ENCODE measurements around the gene RAB26.
"Not testable (repeated sequence)": the region's sequence is repeated elsewhere in the genome, so short reads cannot be mapped to it uniquely, and the experiment has no call there.

The RAB26 gene, protein sequence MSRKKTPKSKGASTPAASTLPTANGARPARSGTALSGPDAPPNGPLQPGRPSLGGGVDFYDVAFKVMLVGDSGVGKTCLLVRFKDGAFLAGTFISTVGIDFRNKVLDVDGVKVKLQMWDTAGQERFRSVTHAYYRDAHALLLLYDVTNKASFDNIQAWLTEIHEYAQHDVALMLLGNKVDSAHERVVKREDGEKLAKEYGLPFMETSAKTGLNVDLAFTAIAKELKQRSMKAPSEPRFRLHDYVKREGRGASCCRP

DNA sequence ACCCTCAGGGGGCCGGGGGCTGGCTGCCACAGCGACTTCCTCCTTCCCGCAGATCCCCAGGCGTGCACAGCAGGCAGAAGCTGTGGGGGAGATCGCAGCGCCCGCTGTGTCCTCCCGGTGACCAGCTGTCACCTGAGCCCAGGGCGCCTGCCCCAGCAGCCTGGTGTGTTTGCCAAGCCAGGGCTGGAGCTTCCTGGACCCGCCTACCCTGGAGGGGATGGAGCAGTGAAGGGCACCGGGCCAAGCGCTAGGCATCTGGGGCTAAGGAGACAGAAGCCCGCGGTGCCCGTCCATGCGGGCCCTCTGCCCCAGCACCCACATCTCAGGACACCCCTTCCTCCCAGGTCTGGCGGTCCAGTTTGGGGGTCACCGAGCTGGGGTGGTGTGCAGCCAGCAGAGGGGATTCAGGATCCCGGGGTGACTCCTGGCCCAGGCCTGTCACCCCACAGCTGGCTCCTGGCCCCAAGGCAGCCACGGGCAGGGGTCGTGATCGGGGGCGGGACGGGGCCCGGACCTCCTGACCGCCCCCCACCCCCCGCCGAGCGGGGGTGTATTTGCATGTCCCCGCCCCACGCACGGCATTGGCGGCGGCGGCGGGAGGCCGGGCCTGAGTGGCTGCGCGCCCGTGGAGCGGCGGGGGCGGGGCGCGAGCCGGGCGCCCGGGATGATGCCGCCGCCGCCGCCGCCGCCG, at the start of gene RAB26:
RAB26 (plus strand) TSS at position 645 of the 691 bp plus-strand sequence. CDS start 159 bp downstream, outside the sequence.
- DNase-seq (ENCODE audit: low spot score), result peak; percentile 70

DNA sequence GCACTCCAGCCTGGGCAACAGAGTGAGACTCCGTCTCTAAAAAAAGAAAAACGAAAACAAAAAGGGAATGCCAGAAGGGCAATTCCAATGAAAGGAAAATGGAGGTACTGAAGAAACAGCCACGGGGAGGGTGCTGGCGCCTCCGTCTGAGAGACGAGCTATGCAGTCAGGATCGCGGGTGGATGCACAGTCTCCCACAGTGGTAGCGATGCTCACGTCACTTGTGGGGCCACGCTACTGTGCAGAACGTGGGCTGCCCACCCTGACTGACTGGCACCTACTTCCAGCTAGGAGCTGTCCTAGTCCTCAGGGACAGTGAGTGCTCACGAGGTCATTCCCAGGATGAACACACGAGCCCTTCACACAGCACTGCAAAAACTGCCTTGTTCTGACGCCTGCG, 46.8 kb upstream of the RAB26 start:
- not testable (repeated sequence) for DNase-seq (ENCODE audit: low spot score)

DNA sequence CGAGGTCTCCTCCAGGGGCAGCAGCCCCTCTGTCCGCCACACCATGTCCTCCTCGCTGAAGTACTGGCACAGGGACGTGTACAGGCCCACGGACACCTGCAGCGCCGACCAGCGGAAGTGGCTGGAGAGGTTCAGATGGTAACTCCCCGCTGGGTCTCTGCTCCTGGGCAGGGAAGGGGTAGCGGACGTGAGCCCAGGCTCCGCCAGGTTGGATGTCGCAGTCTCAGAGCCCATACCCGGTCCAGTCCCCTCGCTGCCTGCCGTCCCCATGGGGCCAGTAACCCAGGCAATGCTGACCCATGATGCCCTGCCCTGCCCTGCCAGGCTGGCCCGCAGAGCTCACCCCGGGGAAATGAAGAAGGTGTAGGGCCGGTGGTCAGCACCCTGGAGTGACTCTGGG, 46.0 kb upstream of the RAB26 start:
- DNase-seq (ENCODE audit: low spot score), result no peak

DNA sequence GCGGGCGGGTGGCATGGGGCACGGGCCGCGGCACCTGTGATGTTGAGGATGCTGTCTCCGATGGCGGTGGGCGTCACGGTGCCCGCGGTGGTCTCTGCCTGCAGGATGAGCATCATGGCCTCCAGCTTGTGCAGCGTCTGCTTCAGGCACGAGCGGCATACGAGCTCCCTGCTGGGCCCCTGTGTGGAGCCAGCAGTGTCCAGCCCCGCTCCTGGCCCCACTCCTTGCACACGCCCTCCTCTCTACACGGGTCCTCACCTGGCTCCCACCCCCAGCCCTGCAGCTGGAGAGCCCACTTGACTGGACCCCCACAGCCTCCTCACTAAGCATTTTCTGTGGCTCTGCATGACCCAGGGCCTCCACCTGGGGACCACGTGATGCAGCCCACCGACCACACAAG, 44.0 kb upstream of the RAB26 start:
- not testable (repeated sequence) for DNase-seq (ENCODE audit: low spot score)

DNA sequence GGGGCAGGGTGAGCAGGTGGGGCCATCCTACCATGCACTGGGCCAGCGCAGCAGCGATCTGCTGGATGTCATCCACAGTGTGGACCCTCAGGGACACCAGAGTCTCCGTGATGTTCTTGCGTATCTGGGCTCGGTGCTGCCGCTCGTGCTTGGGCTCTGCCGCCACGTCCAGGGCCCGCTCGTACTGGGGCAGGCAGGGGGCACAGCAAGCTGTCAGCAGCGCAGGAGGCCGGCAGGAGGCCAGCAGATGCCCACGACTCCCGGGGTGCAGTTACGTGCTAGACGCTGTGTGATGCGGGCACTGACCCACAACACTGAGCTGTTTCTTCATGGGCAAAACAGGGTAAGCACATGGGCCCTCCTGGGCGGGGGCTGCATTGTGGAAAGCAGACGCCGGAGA, 43.1 kb upstream of the RAB26 start:
- DNase-seq (ENCODE audit: low spot score), result not testable (repeated sequence)

DNA sequence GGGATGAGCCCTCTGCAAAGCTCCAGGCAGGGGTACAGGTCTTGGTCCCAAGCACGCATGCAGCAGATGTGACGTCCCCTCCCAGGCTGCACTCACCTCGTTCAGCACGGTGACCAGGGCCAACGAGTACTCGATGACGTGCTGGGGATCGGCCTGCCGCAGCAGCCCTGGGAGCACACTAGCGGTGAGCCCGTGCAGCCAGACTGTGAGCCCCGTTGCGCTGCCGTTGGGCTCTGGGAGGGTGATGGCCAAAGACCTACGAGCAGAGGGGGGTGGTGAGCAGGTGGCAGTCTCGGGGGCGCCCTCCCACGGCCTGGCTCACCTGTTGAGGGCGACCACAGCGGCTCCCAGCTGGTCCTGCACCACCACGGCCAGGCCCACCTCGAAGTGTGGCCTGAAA, 42.7 kb upstream of the RAB26 start:
- not testable (repeated sequence) for DNase-seq (ENCODE audit: low spot score)

DNA sequence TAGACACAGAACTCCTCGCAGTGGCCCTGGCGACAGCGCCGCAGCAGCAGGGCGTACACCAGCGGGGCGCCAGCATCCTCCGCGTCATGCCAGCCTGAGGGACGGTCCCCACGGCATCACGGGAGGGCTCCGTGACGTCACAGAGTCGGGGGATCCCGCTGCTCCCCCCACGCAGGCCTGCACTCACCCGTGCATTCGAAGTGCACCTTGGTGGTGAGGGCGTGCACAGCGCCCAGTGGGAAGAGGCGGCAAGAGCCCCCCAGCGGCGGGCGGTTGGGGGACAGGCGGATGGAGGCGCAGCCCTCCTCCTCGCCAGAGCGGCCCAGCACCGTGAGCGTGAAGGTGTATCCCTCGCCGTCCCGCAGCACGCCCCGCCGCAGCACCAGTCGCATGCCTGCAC, 42.2 kb upstream of the RAB26 start:
- DNase-seq (ENCODE audit: low spot score), result not testable (repeated sequence)

DNA sequence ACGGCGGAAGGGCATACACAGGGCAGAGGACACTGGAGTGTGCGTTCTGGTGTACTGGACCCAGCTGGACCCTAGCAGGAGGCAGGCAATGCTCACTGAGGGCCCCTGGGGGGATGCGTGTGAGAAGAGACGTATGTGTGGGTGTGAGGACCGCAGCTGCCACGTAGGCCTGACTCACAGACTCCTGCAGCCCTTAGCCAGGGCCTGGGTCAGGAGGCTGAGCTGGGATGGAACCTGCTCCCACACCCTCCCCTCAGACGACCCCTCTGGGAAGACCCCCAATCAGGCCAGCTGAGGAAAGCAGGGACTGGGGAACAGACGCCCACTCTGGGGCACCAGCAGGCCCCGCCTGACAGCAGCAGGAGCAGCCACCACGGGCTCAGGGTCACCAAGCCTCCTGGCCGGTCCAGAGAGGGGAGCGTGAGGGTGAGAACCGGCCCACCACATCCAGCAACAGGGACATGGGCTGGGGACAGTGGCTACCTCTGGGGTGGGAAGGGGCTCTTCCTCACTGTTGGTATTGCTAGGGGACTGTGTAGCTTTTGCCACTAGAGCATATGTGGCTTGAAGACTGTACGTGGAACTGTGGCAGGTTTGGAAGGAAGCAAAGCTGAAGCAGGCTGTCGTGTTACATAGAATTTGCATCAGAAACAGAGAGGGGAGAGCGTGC, 41.2 kb upstream of the RAB26 start:
- DNase-seq (ENCODE audit: low spot score), result not testable (repeated sequence)

DNA sequence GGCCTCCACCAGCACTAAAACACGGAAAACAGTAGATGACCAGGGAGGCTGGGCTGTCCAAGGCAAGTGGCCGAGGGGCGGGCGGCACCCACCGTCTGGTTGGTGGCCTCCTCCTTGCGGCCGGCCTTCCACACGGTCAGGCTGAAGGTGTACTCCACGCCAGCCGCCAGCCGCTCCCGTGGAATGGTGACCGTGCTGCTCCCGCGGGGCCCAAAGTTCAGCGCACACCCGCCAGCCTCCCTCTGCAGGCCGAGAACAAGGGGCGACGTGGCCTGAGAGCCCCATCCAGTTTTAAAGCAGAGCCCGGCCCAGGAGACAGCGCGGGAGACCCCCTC, 40.7 kb upstream of the RAB26 start:
- not testable (repeated sequence) for DNase-seq (ENCODE audit: low spot score)

DNA sequence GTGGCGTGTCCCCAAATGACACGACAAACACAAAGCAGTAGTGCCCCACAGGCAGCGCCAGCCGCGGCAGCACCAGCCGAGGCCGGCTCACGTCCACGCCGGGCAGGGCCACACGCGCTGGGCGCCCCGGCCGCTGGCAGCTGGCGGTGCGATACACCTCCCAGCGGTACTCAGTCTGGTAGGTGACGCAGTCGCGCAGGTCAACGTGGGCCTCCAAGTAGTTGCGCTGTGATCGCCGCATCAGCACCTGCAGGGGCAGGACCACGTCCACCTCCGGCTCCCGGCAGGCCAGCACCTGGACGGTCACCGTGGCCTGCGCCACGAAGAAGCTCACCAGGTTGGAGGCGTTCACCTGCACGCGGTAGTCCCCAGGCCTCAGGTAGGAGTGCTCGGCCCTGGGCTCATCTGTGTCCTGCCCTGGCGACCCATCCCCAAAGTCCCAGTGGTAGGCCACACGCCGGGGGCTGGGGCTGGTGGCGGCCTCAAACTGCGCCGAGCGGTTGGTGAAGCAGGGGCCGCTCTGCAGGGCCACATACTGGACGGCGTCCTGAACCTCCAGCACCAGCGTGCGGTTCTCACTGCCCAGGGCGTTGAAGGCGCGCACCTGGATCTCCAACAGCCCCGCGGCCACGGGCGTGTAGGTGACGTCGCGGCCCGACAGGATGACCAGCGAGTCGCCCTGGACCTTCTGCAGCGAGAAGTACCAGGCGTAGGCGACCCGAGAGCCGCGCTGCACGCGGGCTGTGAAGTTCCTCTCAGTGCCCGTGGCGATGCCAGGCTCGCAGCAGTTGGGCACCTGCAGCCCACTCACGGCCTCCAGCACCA, 39.8 kb upstream of the RAB26 start:
- not testable (repeated sequence) for DNase-seq (ENCODE audit: low spot score)

DNA sequence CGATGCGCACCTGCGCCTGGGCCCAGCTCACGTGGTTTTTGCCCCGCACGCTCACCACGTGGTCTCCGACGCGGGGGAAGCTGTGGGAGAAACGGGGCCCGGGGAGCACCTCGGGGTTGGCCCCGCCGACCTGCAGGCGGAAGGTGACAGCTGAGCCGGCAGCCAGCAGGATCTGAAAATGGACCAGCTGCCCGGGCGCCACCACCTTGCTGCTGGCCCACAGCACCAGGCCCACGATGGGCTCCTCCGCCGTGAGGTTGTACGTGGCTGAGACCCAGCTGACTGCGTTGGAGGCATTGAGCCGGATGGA, 39.2 kb upstream of the RAB26 start:
- not testable (repeated sequence) for DNase-seq (ENCODE audit: low spot score)

DNA sequence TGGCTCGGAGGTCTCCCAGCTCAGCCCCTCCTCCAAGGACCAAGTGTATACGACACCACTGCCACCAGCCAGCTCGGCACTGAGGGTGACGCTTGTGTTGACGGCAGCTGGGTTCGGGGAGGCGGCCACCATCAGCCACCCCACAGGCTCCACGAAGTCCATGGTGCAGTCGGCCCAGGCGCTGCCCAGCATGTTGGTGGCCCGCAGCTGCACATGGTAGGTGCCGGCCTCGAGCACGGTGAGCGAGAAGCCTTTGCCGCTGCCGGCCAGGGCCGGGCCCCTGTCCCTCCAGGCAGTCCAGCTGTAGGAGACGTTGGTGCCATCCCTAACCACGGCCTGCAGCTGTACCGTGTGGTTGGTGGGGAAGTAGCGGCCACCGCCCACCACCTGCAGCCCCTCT, 38.6 kb upstream of the RAB26 start:
- DNase-seq (ENCODE audit: low spot score), result not testable (repeated sequence)

DNA sequence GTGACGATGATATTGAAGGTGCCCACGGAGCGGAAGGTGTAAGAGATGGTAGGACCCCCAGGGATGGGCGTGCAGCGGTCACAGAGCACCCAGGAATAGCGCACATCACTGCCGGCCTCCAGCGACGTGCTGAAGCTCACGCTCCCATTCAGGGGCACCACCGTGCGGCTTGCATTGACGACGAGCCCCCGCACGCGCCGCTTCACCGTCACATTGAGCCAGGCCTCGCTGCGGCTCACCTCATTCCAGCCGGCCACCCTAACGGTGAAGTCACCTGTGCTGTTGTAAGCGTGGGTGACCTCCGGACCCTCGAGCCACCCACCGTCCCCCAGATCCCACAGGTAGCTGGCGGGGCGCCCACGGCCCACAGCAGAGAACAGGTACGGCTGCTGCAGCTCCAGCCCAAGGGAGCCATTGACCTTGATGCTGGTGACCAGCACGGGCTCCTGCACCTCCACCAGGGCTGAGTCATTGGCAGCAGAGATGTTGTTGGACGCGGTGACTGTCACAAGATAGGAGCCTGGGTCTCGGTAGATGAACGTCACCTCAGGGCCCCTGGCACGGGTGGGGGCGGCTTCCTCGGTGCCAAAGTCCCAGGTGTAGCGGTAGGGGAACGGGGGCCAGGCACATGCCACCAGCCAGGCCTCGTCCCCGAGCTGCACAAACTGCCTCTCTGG, 38.0 kb upstream of the RAB26 start:
- DNase-seq (ENCODE audit: low spot score), result not testable (repeated sequence)

DNA sequence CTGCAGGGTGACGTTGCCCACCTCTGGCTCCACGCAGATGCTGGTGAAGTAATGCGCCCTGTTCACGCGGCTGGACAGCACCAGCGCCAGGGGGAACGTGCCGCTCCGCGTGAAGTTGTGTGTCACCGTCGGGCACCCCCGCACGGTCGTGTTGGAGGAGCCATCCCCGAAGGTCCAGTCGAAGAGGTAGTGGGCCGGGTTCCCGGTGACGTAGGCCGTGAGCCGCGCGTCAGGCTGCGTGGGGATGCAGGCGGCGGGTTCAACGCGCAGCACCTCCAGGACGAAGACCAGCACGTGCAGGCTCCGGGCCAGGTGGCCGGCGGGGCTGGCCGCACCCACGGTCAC, 37.4 kb upstream of the RAB26 start:
- not testable (repeated sequence) for DNase-seq (ENCODE audit: low spot score)

DNA sequence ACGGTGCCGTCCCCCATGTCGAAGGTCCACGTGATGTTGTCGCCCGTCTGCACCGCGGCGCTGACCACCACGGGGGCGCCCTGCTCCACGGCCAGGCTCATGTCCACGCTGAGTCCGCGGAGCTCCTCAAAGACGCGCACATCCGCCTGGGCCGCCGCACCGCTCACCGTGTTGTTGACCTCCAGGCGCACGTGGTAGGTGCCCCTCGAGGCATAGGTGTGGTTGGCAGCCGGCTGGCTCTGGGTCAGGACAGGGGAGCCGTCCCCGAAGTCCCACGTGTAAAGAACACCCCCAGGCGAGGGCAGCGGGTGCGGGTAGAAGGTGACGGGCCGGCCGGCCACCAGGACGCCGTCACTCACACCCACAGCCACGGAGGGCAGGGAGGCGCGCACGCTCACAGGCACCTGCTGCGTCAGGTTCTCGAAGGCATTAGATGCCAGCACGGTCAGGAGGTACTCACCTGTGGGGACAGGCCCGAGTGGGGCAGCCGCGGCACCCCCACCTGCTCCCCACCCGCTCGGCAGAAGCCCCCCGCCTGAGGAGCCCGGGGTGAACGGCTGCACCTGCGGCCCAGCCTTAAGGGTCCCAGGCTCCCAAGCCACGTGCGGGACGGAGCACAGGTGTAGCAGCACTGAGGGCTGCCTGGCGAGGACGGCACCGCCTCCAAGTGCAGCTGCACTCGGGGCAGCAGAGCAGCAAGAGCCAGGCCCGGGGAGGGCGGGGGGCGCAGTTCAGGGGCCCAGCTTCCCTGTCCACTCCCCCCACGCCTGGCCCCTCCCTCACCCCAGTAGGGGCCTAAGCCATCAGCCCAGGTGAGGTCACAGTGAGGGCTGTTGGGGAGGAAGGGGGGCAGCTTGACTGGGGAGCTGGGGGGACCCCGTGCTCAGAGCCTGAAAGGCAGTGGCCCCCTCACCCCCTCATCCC, 36.8 kb upstream of the RAB26 start:
- not testable (repeated sequence) for DNase-seq (ENCODE audit: low spot score)

DNA sequence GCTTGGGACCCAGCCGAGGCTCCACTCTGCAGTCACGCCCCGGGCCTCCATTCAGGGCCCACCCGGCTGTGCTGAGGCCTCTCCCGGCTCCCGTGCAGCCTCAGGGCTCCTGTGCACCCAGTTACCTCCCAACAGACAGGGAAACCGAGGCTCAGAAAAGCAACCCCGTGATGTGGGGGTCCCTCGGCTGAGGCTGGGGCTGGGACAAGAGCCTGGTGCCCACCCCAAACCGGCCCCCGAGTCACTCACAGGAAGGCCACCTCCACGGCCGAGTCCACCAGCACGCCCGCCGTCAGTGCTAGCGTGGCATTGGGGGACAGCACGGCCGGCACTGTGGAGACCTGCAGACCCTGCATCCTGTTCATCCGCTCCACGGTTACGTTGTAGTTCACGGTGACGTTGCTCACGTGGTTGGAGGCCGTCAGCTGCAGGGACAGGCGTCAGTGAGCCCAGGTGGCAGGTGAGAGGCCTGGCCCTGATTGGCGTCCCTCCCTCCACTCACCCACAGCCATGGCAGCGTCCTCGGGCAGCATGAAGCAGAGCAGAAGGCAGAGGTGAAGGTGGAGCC, 35.8 kb upstream of the RAB26 start:
- DNase-seq (ENCODE audit: low spot score), result not testable (repeated sequence)

DNA sequence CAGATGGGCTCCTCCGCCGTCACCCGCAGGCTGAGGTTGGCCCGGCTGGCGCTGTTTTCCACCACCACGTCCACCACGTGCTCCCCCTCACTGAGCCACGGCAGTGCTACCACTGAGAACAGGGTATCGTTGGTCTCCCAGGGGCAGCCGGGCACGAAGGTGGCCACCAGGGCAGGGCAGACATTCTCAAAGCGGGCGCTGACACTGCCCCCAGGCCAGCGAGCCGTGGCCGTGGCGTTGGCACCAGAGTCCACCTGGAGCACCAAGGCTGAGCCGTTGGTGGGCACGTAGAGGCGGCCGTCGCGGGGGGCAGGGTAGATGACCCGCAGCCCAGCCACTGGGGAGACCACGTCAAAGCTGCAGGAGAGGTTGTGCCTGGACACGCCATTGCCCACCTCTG, 34.2 kb upstream of the RAB26 start:
- DNase-seq (ENCODE audit: low spot score), result not testable (repeated sequence)

DNA sequence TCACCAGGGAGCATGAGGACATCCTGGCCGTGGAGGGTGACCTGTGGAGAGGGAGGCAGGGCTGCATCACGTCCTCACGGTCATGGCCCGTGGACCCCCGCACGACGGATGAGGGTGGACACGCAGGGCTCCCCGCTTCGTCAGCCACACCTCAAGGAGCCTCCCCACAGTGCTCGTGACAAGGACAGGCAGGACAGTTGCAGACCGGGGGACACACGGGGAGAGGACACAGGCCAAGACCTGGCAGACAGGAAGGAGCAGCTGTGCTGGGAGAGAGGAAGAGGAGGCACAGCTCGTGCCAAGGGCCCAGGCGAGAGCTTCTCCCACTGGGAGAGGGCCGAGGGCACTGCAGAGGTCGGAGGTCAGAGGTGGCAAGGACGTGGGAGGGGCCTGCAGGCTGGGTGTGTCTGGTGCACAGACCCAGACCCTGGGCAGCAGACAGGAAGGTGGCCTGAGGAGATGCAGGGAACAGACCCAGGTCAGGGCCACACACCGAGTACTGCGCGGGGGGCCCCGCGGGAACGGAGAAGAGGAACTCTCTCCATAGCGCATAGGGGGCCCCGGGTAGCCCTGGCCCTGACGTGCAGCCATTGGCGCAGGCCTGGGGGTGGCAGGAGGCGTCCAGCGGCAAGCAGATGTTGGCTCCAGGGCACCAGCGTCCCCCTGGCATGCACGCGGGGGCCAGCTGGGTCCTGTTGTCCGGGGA, 33.4 kb upstream of the RAB26 start:
- not testable (repeated sequence) for DNase-seq (ENCODE audit: low spot score)

DNA sequence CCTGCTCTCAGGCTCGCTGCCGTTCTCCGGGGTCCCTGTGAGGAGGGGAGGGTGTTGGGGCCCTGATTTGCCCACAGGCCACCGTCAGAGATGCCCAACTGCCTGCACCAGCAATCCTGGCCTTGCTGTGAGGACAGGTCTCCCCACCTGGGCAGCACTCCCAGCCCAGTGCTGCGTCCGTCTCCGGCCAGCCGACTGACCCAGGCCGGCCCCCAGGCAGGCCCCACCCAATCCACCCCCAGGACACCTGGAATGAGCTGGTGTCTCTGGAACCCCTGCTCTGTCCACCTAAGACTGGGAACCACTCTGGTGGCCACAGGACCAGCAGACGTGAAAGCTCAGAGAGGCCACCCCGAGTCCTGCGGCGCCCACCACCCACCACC, 32.8 kb upstream of the RAB26 start:
- DNase-seq (ENCODE audit: low spot score), result no peak

DNA sequence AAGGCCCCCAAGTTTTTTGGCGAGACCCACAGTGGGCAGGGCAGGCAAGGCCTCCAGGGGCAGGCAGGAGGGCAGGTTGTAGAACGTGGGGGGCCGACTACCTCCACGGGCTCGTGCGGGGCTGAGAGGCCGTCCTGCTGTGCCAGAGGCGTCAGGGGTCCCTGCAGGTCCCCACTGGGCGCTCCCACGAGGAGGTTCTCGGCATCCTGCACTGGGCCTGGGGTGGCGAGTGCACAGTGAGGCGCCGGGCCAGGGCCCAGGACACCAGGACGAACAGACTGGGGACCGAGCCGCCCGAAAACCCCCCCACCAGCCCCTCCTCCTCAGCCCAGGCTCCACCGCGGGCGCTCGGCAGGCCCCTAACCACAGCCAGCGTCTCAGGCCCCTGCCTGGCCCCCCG, 32.0 kb upstream of the RAB26 start:
- DNase-seq (ENCODE audit: low spot score), result not testable (repeated sequence)

Data from globus pallidus (tissue), 1 donor.